GM19324 (cell line): ENCODE measurements around the gene FER.
"Not testable (repeated sequence)": the region's sequence is repeated elsewhere in the genome, so short reads cannot be mapped to it uniquely, and the experiment has no call there.

ENCODE experiments used
- ATAC-seq: cut with Tn5 transposase; IDR thresholded peaks from one replicate; pipeline ENCODE4 v1.9.1; 2021; ENCODE audit warnings: mild to moderate bottlenecking, moderate library complexity; ENCODE audit not compliant: unreplicated experiment, low FRiP score

Gene FER

DNA sequence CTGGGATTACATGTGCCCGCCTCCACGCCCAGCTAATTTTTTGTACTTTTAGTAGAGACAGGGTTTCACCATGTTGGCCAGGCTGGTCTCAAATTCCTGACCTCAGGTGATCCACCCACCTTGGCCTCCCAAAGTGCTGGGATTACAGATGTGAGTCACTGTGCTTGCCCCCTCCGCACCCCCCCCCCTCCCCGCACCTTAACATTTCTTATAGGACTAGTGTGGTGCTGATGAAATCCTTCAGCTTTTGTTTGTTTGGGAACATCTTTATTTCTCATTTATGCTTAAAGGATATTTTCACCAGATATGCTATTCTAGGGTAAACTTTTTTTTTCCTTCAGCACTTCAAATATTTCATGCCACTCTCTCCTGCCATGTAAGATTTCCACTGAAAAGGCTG is 46.7 kb downstream of the FER start:
- not testable (repeated sequence) for ATAC-seq

GRCh38 chr5:108797396-108797795 is 49.7 kb downstream of the FER start:
- no peak for ATAC-seq

DNA sequence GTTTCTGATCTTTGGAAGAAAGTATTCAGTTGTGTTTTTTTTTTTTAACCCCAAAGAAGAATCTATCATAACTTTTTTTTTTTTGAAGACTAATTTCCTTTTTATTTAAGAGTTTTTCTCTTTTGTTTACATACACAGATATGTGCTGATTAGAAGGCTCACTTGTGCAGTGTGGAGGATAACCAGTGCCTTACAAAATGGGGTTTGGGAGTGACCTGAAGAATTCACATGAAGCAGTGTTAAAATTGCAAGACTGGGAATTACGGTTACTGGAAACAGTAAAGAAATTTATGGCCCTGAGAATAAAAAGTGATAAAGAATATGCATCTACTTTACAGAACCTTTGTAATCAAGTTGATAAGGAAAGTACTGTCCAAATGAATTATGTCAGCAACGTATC is 50.3 kb downstream of the FER start:
- no peak for ATAC-seq

GRCh38 chr5:108798513-108799265 is 51.0 kb downstream of the FER start:
- ATAC-seq = no peak

DNA sequence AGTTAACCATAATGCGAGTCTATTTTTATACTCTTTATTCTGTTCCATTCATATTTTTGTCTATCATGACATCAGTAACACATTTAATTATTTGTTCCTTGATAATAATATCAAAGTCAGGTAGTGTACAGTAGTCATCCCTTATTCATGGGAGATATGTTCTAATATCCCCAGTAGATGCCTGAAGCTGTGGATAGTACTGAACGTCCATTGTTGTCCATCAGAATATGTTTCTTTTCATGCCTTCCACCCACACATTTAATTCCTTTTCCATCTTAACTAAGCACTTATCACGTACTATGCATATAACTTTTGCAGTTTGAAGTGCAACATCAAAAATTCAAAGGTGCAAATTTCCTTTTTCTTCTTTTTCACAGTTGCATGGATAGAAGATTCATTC is 53.6 kb downstream of the FER start:
- ATAC-seq = no peak

DNA sequence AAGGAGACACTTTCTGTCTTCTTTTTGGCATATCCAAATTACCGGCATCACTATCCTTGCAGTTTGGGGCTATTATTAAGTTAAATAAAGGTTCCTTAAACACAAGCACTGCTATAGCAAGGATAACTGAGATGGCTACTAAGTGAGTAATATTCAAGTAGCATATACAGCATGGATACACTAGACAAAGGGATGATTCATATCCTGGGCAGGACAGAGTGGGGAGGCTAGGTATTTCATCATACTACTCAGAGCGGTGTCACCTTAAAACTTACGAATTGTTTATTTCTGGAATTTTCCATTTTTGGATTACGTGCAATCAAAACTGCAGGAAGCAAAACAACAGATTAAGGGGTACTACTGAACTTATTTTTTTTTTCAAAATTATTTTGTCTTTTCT is 54.1 kb downstream of the FER start:
- ATAC-seq = no peak

DNA sequence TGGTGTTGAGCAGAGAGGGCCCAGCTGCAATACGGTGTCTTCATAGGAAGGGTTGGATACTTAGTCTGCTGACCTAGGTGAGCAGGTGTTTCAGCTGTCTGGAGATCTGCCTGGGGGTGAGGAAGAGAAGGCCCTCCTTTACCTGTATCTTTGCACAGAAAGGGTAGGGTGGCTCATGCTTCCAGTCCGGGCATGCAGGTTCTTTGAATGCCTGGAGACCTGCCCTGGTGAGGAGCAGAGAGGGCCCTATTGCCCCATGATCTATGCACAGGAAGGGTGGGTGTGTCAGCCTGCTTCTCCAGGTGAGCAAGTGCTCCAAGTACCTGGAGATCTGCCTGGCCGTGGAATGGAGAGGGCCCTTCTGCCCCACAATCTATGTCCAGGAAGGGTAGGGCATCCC is 63.0 kb downstream of the FER start:
- ATAC-seq = no peak

DNA sequence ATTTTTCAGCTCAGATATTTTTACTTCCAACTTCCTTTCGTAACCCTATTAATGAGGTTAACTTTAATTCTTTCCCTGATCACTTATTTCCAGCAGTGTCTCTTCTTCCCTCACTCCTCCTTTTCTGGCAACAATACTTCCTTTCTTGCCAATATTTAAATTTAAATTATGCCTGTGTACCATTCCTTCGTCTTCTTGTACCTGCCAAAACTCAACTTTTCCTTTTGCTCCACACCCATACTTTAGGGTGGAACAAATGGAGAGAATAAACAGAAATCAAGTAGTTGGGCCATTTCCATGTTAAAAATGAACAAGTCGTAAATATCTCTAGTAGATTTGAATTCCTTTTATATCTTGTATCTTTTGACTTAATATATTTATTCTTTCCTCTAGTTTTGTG is 66.0 kb downstream of the FER start:
- ATAC-seq = no peak

GRCh38 chr5:108814551-108814950 is 66.9 kb downstream of the FER start:
- no peak for ATAC-seq

DNA sequence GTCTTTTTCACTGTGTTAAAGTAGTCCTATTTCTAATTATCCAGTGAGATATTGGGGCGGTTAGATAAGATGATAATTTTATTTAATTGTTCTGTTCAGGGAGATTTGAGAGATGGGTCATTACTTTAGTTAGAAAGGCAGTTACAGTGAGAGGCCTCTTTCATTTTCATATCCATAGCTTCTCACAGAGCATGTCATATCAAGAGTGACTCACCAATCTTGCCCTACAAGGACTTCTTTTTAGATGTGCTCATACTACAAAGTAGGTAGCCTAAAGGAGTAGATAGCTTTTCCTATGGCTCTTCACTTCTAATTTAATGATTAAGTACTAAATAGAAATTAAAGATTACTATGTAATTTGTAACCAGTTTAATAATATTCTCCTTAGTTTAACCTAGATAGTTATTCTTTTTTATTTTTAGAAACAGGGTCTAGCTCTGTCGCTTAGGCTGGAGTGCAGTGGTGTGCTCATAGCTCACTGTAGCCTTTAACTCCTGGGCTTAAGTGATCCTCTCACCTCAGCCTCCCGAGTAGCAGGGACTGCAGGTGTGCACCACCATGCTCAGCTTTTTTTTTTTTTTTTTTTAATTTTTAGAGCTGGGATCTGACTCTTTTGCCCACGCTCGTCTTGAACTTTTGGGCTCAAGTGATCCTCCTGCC is 71.0 kb downstream of the FER start:
- peak; percentile 46 for ATAC-seq

GRCh38 chr5:108820983-108821382 is 73.3 kb downstream of the FER start:
- ATAC-seq = no peak

DNA sequence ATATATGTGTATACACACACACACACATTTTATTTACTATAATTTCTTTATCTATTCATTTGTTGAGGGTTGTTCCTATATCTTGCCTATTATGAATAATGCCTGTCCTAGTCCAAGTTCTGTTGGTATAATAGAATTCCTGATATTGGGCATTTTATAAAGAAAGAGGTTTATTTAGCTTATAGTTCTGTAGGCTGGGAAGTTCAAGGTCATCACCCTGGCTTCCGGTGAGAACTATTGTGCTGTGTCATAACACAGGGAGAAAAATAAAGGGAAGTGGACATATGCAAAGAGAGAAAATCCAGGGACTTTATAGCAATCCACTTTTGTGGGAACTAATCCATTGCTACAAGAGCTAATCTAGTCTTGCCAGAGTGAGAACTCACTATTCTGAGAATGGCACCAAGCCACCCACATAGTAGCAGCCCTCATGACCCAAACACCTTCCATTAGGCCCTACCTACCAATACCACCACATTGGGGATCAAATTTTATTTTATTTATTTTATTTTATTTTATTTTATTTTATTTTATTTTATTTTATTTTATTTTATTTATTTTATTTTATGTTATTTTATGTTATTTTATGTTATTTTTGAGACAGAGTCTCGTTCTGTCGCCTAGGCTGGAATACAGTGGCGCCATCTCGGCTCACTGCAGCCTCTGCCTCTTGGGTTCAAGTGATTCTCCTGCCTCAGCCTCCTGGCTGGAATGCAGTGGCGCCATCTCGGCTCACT is 74.7 kb downstream of the FER start:
- no peak for ATAC-seq

GRCh38 chr5:108827131-108827530 is 79.4 kb downstream of the FER start:
- ATAC-seq = no peak

DNA sequence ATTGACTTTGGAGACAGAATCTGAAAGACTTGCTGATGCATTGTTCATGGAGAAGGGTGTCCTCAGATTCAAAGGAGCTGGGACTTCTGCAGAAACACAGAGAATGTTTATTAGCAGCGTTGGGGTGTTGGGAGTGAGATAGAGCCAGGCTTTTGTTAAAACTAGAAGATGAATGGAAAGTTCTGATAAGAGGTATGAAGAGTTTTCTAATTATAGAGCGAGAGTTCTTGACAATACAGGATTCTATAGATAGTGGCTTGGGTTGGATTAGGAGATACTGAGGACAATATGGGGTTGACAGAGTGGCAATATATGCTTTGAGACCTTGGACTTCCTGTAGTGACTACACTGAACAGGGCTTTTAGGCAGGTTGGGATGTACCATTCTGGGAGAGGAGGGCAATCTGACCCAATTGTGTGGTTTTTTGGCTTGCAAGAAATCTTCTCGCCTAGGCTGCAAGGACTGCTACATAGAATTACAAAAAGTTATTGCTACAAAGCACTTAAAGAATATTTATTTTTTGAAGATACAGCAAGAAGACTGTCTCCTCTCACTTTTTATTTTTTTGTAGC is 83.1 kb downstream of the FER start:
- ATAC-seq = no peak

DNA sequence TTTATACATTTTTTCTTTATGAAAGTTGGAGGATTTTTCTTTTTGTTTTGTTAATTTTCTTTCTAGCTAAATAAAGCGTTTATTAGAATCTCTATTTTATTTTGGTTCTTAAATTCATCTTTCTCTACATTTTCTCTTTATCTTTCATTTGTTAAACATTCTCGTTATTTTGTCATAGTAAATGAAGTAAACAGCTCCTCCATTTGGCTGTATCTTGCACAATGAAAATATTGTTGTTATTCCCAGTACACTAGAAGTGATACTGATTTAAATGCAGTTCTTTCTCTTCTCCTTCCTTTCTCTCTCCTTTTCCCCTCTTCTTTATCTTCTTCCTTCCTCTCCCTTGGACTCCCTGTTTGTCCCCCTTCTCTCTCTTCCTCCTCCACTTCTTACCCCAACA is 88.8 kb downstream of the FER start:
- no peak for ATAC-seq

GRCh38 chr5:108842260-108842941 is 94.7 kb downstream of the FER start:
- ATAC-seq = not testable (repeated sequence)

GRCh38 chr5:108851129-108851528 is 103.4 kb downstream of the FER start:
- not testable (repeated sequence) for ATAC-seq

- ATAC-seq = no peak
Observed at GRCh38 chr5:108857905-108858304, 110.2 kb downstream of the FER start.

- peak; percentile 91 for ATAC-seq
Observed at GRCh38 chr5:108858959-108859358, 111.3 kb downstream of the FER start.

DNA sequence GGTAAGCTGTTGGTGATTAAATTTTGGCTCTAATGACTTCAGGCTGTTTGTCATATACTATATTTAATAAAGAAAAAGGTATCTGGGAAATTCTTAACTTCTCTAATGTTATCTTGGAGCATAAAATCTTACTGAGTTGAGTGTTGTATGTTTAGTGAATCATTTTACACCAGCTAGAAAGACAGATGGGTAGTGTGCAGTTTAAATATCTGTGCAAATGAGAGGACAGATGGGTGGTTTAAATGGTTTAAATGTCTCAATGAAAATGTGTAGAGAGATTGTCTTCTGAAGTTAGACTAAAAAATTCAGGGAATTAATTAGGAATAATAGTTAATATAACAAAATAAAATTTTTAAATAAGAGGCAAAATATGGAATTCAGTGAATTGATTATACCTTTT is 114.5 kb downstream of the FER start:
- no peak for ATAC-seq

GRCh38 chr5:108866097-108866496 is 118.4 kb downstream of the FER start:
- not testable (repeated sequence) for ATAC-seq
